Epithelial cell of esophagus (primary cell): Measurements from ENCODE around the gene UBAC2.

ENCODE experiments used
- DNase-seq: peaks from one replicate; pipeline ENCODE4 v3.0.0; 2010; ENCODE audit warnings: low read depth
- H3K4me3 ChIP-seq: 2 replicates; pipeline ENCODE4 v1.5.1; 2011; ENCODE audit warnings: mild to moderate bottlenecking, low read length, control low read depth
- TF ChIP-seq, protein P1 (sequence below): IDR thresholded peaks from 2 replicates; pipeline ENCODE4 v1.5.1; 2011; ENCODE audit warnings: low read depth, mild to moderate bottlenecking, low read length, control low read depth, inconsistent platforms; ENCODE audit not compliant: insufficient read depth; ENCODE audit errors: missing control alignments

UBAC2 gene

DNA sequence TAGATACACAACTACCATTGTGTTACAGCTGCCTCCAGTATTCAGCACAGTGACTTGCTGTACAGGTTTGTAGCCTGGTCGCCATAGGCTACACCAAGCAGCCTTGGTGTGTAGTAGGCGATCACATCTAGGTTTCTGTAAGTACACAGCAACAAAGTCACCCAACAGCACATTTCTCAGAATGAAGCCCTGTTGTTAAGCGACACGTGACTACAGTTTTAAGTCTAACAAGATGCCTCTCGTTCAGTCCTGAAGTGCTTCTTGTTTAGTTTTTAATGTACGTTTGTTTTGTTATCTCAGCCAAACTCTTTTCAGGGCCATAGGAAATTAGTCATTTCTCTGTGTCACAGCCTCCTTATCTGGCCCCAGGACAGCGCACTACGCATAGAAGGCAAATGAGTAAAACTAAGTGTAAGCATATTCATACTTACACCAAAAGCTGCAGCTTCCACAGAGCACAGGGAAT, 156.5 kb downstream of the UBAC2 start:
- DNase-seq: peak; percentile 43
- TF ChIP-seq, protein P1, sequence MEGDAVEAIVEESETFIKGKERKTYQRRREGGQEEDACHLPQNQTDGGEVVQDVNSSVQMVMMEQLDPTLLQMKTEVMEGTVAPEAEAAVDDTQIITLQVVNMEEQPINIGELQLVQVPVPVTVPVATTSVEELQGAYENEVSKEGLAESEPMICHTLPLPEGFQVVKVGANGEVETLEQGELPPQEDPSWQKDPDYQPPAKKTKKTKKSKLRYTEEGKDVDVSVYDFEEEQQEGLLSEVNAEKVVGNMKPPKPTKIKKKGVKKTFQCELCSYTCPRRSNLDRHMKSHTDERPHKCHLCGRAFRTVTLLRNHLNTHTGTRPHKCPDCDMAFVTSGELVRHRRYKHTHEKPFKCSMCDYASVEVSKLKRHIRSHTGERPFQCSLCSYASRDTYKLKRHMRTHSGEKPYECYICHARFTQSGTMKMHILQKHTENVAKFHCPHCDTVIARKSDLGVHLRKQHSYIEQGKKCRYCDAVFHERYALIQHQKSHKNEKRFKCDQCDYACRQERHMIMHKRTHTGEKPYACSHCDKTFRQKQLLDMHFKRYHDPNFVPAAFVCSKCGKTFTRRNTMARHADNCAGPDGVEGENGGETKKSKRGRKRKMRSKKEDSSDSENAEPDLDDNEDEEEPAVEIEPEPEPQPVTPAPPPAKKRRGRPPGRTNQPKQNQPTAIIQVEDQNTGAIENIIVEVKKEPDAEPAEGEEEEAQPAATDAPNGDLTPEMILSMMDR: no peak
- no peak overlapping the region for H3K4me3 ChIP-seq

GRCh38 chr13:99357941-99358340, 157.3 kb downstream of the UBAC2 start:
- no peak overlapping the region for H3K4me3 ChIP-seq
- no peak for DNase-seq
- TF ChIP-seq, protein P1: no peak

GRCh38 chr13:99359528-99359927, 158.9 kb downstream of the UBAC2 start:
- TF ChIP-seq, protein P1: no peak
- no peak for DNase-seq
- H3K4me3 ChIP-seq: no peak overlapping the region

DNA sequence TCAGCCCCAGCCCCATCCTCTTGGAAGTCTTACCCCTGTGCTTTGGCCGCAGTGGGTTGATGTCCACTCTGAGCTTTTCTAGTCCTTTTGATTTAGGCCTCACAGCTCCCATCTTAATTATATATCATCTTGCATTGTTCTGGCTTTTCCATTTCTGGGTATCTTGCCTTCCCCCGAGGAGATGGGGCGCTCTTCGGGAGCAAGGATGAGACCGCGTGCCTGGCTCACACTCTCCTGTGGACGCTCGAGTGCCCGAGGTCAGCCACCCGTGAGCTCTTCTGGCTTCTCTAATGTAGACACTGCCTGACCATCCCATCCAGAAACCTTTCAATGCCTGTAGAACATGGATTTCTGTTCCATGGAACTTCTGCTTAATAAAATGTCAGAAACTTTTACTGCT, 160.0 kb downstream of the UBAC2 start:
- TF ChIP-seq, protein P1: no peak
- DNase-seq: no peak
- H3K4me3 ChIP-seq: no peak overlapping the region

DNA sequence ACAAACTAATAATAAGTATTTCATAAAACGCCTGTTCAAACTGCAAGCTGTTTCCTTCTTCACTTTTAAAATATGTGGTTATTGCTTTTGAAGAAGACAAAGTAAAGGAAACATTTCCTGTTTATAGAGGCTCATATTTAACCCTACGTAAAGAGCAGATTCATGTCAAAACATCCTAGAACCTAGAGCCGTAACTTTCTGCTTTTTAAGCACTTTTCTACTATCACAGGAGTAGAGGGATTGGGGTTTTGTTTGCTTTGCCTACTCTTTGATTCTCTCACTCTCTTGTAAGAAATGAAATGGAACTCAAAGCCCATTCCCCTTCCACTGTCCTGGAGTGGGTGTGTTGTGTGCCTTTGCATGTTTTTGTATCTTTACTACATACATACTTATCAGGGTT, 160.5 kb downstream of the UBAC2 start:
- TF ChIP-seq, protein P1: no peak
- DNase-seq: no peak
- H3K4me3 ChIP-seq: no peak overlapping the region

DNA sequence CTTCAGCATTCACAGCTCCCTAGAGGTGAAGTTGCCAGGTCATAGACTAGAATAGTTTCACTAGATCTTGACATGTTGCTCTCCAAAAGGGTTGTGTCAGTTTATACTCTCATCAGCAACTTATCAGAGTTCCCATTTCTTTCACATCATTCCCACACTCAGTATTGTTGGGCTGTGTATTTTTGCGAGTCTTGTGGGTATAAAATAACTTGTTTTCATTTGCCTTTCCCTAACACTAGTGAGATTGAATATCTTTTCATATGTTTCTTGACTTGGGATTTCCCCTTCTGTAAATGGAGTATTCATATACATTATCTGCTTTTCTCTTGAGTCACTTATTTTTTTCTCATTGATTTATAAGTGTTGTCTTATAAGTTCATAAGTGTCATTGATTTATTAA, 161.7 kb downstream of the UBAC2 start:
- TF ChIP-seq, protein P1: no peak
- no peak for DNase-seq
- no peak overlapping the region for H3K4me3 ChIP-seq

DNA sequence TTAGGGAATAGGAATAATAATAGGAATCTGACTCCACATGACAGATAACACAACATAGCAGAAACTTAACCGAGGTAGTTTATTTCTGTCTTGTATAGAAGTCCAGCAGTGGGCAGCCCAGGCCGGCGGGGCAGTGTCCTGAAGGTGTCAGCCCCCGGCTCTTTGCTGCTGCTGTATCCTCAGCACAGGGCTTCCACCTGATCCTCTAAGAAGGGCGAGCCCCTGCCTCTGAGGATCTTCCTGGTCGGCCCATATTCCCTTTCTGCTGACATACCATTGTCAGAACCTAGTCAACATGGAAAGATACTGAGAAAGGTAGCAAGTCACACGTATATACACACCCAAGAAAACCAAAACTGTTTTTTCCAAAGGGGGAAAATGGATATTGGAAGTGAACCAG, 162.7 kb downstream of the UBAC2 start:
- no peak overlapping the region for H3K4me3 ChIP-seq
- TF ChIP-seq, protein P1: no peak
- DNase-seq: no peak
